ENCODE data around the gene CTXN1.

GRCh38 chr19:7943444-7944176 lies 17.7 kb upstream of the CTXN1 start, which contains the start of gene TIMM44:
- TF ChIP-seq CTCF (IDR thresholded peaks at IDR 0.05; ENCODE audit: poor library complexity) (no peak), EZH2 (IDR thresholded peaks at IDR 0.05; ENCODE audit: borderline replicate concordance) (no peak)
